Gastrocnemius medialis (tissue), 4 donors: Measurements from ENCODE around the gene G6PD.

Experiments used
- CTCF ChIP-seq, 5 experiments: fragments of 450-650 bp in 3 of 5; fragments of 200-600 bp in 2 of 5; sonication (generic) in 2 of 5; IDR thresholded peaks in 4 of 5; conservative IDR thresholded peaks in 1 of 5; 1 replicate in 4 of 5; 2 replicates in 1 of 5; pipeline ENCODE4 v1.5.1; 2016 to 2019; ENCODE audit warnings: antibody characterized with exemption in 5 of 5, mild to moderate bottlenecking in 3 of 5, moderate library complexity in 3 of 5
- POLR2A ChIP-seq, 2 donors: fragments of 450-650 bp; IDR thresholded peaks; one replicate each; pipeline ENCODE4 v1.6.1; 2017; ENCODE audit warnings: antibody characterized with exemption in 2 of 2, mild to moderate bottlenecking in 2 of 2, moderate library complexity in 2 of 2

DNA sequence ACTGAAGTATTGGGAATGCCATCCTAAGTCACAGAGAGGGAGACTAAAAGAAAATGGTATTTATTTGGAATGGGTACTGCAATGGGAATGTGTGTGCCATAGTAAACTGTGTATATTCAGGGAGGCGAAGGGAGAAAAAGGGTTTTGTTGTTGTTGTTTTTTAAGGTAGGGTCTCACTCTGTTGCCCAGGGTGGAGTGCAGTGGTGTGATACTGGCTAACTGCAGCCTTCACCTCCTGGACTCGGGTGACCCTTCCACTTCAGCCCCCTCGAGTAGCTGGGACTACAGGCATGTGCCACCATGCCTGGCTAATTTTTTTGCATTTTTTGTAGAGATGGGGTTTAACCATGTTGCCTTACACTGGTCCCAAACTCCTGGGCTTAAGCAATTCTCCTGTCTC lies 51.9 kb downstream of the G6PD start:
- TF ChIP-seq CTCF (IDR thresholded peaks at IDR 0.05 in 4 of 5, conservative IDR thresholded peaks at IDR 0.05 in 1 of 5), result no peak
- TF ChIP-seq POLR2A (IDR thresholded peaks at IDR 0.05), result no peak
